Ovary (tissue), 3 donors: Measurements from ENCODE around the gene CDH23.

ENCODE experiments used
- EP300 ChIP-seq: sonication (generic); formaldehyde crosslinking; IDR thresholded peaks from one replicate; pipeline ENCODE4 v1.6.1; 2017; ENCODE audit warnings: antibody characterized with exemption
- POLR2A ChIP-seq: fragments of 450-650 bp; IDR thresholded peaks from one replicate; pipeline ENCODE4 v1.6.1; 2017; ENCODE audit warnings: antibody characterized with exemption, mild to moderate bottlenecking, moderate library complexity
- TF ChIP-seq, protein P1 (sequence below), 3 donors: fragments of 450-650 bp in 2 of 3; fragments of 200-600 bp in 1 of 3; IDR thresholded peaks; one replicate each; pipeline versions ENCODE4 v1.5.1 to v1.8.0; 2016 to 2022; ENCODE audit warnings: antibody characterized with exemption in 3 of 3, mild to moderate bottlenecking in 1 of 3
- donor health status: DM: no; HTN: no; CAD: no.

DNA sequence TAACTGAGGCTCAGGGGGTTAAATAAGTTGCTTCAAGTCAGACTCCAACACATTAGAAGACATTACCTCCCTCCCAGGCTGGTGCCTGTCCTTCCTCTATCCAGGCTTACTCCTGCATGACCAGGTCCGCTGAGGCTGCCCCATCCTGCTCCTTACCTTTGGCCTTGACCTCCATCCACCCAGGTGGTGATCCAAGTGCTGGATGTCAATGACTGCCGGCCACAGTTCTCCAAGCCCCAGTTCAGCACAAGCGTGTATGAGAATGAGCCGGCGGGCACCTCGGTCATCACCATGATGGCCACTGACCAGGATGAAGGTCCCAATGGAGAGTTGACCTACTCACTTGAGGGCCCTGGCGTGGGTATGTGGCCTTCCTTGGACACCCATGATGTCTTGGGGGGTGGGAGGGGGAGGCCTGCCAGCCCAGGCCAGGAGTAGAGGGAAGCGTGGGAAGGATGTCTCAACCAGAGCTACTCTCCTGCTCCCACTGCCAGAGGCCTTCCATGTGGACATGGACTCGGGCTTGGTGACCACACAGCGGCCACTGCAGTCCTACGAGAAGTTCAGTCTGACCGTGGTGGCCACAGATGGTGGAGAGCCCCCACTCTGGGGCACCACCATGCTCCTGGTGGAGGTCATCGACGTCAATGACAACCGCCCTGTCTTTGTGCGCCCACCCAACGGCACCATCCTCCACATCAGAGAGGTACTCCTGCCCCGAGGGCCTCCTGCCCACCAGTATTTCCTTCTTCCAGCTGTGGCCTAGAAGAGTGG is 406.2 kb downstream of the CDH23 start:
- TF ChIP-seq EP300 (no peak), POLR2A (no peak)
- TF ChIP-seq, protein P1, sequence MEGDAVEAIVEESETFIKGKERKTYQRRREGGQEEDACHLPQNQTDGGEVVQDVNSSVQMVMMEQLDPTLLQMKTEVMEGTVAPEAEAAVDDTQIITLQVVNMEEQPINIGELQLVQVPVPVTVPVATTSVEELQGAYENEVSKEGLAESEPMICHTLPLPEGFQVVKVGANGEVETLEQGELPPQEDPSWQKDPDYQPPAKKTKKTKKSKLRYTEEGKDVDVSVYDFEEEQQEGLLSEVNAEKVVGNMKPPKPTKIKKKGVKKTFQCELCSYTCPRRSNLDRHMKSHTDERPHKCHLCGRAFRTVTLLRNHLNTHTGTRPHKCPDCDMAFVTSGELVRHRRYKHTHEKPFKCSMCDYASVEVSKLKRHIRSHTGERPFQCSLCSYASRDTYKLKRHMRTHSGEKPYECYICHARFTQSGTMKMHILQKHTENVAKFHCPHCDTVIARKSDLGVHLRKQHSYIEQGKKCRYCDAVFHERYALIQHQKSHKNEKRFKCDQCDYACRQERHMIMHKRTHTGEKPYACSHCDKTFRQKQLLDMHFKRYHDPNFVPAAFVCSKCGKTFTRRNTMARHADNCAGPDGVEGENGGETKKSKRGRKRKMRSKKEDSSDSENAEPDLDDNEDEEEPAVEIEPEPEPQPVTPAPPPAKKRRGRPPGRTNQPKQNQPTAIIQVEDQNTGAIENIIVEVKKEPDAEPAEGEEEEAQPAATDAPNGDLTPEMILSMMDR (IDR thresholded peaks at IDR 0.05), result no peak
